Ovary (tissue), 9 donors: ENCODE results near the gene ARL8A. TPM values are rescaled to one million over a fixed set of nuclear protein-coding genes. Genes with fewer than 3 reads are reported as not detected.

ENCODE experiments used
- DNase-seq, 5 donors: peaks; one replicate each; pipeline ENCODE4 v3.0.0-alpha.2; 2019 to 2020
- H3K27ac ChIP-seq, 2 donors: fragments of 200-600 bp; one replicate each; pipeline versions ENCODE4 v1.5.1 to v1.8.0; 2019 to 2022
- H3K27me3 ChIP-seq: fragments of 200-600 bp; one replicate; pipeline ENCODE4 v1.8.0; 2022
- H3K36me3 ChIP-seq: fragments of 200-600 bp; sonication (generic); one replicate; pipeline ENCODE4 v1.5.1; 2019
- H3K4me1 ChIP-seq: one replicate; pipeline ENCODE4 v1.8.1; 2013; ENCODE audit warnings: mild to moderate bottlenecking, moderate library complexity; ENCODE audit not compliant: insufficient read depth
- H3K4me3 ChIP-seq: fragments of 200-600 bp; sonication (generic); one replicate; pipeline ENCODE4 v1.5.1; 2017
- H3K9me3 ChIP-seq, 2 donors: fragments of 200-600 bp in 1 of 2; sonication (generic) in 1 of 2; one replicate each; pipeline versions ENCODE4 v1.5.1 to v1.8.1; 2013 to 2019; ENCODE audit warnings: mild to moderate bottlenecking in 1 of 2, moderate library complexity in 1 of 2
- CTCF ChIP-seq, 3 donors: fragments of 450-650 bp in 2 of 3; fragments of 200-600 bp in 1 of 3; IDR thresholded peaks; one replicate each; pipeline versions ENCODE4 v1.5.1 to v1.8.0; 2016 to 2022; ENCODE audit warnings: antibody characterized with exemption in 3 of 3, mild to moderate bottlenecking in 1 of 3
- EP300 ChIP-seq: sonication (generic); formaldehyde crosslinking; IDR thresholded peaks from one replicate; pipeline ENCODE4 v1.6.1; 2017; ENCODE audit warnings: antibody characterized with exemption
- POLR2A ChIP-seq: fragments of 450-650 bp; IDR thresholded peaks from one replicate; pipeline ENCODE4 v1.6.1; 2017; ENCODE audit warnings: antibody characterized with exemption, mild to moderate bottlenecking, moderate library complexity
- WGBS, 3 donors: extraction: QIAGEN DNeasy Blood & Tissue Kit in 1 of 3; methylation state at CpG; one replicate each; pipeline versions ENCODE4 v1.1.5 to v1.1.7; 2013 to 2017; 5-methylcytosine and 5-hydroxymethylcytosine counted together
- intact Hi-C, 4 donors: fragments of 100-400 bp; cut with DNase I; formaldehyde crosslinking; loops; one replicate each; pipeline versions ENCODE4 v1.11.0 to v1.15.1; 2022 to 2023
- polyA plus RNA-seq, 2 donors: library from polyadenylated mRNA; stranded (reverse); fragments of 200-250 nt in 1 of 2; fragments of 350-450 nt in 1 of 2; fragmentation: Illumina TruSeq in 1 of 2; extraction: RNeasy Lipid Tissue Mini Kit (QIAGEN cat#74804) in 1 of 2; gene quantifications; one replicate each; pipeline ENCODE4 v1.2.3, GENCODE V29; 2013 to 2014
- total RNA-seq, 7 donors: library from RNA; depleted of rRNA in 2 of 7; stranded (reverse); fragments of >200 nt in 2 of 7; fragmentation: NEBNext Ultra II Directional in 3 of 7; extraction: Animal tissue kit (Norgen Biotek cat#: 25700) in 3 of 7; gene quantifications; one replicate each; pipeline versions ENCODE4 v1.1.0 to v1.2.4, GENCODE V29; 2016 to 2023
- donor health status: DM: no; HTN: no; CAD: no; lungs with moderate emphysema.
- donor health status: DM: no; HTN: no; CAD: no.
- donor health status: Bipolar disorder and iron deficiency.
- donor health status: DM: yes; HTN: yes; CAD: no.
- donor health status: DM: no; HTN: no; CAD: no.
- donor health status: DM: yes; HTN: yes; CAD: no.

The ARL8A gene
- total and polyA plus RNA-seq, 9 donors = 20.0 to 95.9 (median 65.8) TPM

GRCh38 chr1:202104073-202104472 is 40.5 kb downstream of the ARL8A start:
- TF ChIP-seq EP300 = no peak
- TF ChIP-seq POLR2A = no peak
- no peak for TF ChIP-seq CTCF (IDR thresholded peaks at IDR 0.05)
- no peak overlapping the region for H3K4me3 ChIP-seq
- WGBS, 3 donors = 88 to 92% (median 88%) methylated on average over 10 of the region's 10 CpGs
- H3K4me1 ChIP-seq = no peaks in the 10 kb centered on the region
- intact Hi-C loops = no loop called here
- DNase-seq = no peak
- H3K27me3 ChIP-seq = no peaks in the 10 kb centered on the region
- H3K9me3 ChIP-seq = no peaks in the 10 kb centered on the region
- H3K27ac ChIP-seq = no peak overlapping the region
- H3K36me3 ChIP-seq = no peaks in the 10 kb centered on the region

GRCh38 chr1:202101184-202101583 is 43.4 kb downstream of the ARL8A start:
- Histone ChIP-seq H3K36me3 (no peaks in the 10 kb centered on the region), H3K27me3 (no peaks in the 10 kb centered on the region), H3K27ac (no peak overlapping the region), H3K4me3 (no peak overlapping the region), H3K9me3 (no peaks in the 10 kb centered on the region), H3K4me1 (no peaks in the 10 kb centered on the region)
- 59 to 69% (median 66%) methylated on average over 4 of the region's 4 CpGs for WGBS, 3 donors
- intact Hi-C loops = no loop called here
- TF ChIP-seq EP300 (no peak), POLR2A (no peak), CTCF (IDR thresholded peaks at IDR 0.05) (no peak)
- DNase-seq = no peak

DNA sequence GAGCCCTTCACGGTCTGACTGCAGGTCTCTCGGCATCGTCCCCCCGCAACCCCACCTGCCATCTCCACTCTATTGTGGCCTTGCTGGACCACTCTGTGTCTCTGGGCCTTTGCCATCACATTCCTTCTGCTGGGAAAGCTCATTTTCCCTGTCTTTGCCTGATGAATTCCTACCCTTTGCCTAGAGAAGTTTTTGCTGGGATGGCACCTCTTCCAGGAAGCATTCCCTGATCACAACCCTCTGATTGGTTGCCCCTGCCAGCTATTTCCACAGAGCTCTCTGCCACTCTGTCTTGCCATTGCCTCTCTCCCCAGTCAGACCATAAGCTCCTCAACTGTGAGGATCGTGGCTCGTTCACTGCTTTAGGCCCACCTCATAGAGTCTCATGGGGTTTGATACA is 50.7 kb downstream of the ARL8A start:
- H3K27me3 ChIP-seq = no peaks in the 10 kb centered on the region
- WGBS, 3 donors = 91 to 96% (median 92%) methylated on average over 6 of the region's 6 CpGs
- no peak for DNase-seq
- H3K27ac ChIP-seq = no peak overlapping the region
- no peaks in the 10 kb centered on the region for H3K9me3 ChIP-seq
- H3K4me3 ChIP-seq = no peak overlapping the region
- no peaks in the 10 kb centered on the region for H3K4me1 ChIP-seq
- TF ChIP-seq POLR2A (no peak), EP300 (no peak), CTCF (IDR thresholded peaks at IDR 0.05) (no peak)
- intact Hi-C loops = no loop called here
- no peaks in the 10 kb centered on the region for H3K36me3 ChIP-seq

GRCh38 chr1:202090994-202091393 is 53.5 kb downstream of the ARL8A start:
- H3K27me3 ChIP-seq = no peaks in the 10 kb centered on the region
- WGBS, 3 donors = 91 to 95% (median 93%) methylated on average over 3 of the region's 3 CpGs
- intact Hi-C loops = no loop called here

DNA sequence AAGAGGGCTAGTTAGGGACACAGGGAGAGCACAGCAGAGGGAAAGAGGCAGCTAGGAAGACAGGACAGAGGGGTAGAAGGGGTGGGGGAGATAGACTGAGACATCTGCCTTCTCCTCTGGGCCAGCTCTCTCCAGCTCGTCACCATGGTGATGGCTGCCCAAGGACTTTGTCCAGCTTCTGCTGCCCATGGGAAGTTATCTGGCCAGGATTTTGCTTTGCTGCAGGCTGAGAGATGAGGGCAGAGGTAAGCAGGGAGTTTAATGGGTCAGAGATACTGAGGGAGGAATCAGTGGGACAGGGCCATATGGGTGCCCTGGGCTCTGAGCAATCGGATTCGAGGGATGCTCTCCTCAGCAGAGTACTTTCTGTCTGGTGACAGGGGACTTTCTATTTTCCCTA is 56.3 kb downstream of the ARL8A start:
- no peaks in the 10 kb centered on the region for H3K4me1 ChIP-seq
- intact Hi-C loops = no loop called here
- no peaks in the 10 kb centered on the region for H3K36me3 ChIP-seq
- no peaks in the 10 kb centered on the region for H3K9me3 ChIP-seq
- no peak overlapping the region for H3K27ac ChIP-seq
- 46 to 62% (median 60%) methylated on average over 3 of the region's 3 CpGs for whole genome bisulfite sequencing, 3 donors
- no peak for TF ChIP-seq POLR2A
- no peak for TF ChIP-seq CTCF (IDR thresholded peaks at IDR 0.05)
- no peak for TF ChIP-seq EP300
- no peak for DNase-seq
- no peaks in the 10 kb centered on the region for H3K27me3 ChIP-seq
- H3K4me3 ChIP-seq = no peak overlapping the region

More at GRCh38 chr1:202090994-202091393, 53.5 kb downstream of the ARL8A start:
- Histone ChIP-seq H3K36me3 (no peaks in the 10 kb centered on the region), H3K27ac (no peak overlapping the region), H3K4me3 (no peak overlapping the region), H3K4me1 (no peaks in the 10 kb centered on the region), H3K9me3 (no peaks in the 10 kb centered on the region)
- no peak for TF ChIP-seq POLR2A
- no peak for DNase-seq
